DND-41 (cell line): ENCODE results near the gene MAGI1.

Source experiments
- ATAC-seq: fragments of 200-7000 bp; cut with Tn5 transposase; 3 replicates; pipeline ENCODE4 v1.9.1; 2021; ENCODE audit warnings: low read depth; ENCODE audit not compliant: insufficient read depth
- DNase-seq: peaks from one replicate; pipeline ENCODE4 v3.0.0-alpha.2; 2020
- H2AFZ ChIP-seq: 2 replicates; pipeline ENCODE4 v1.6.0; 2012; ENCODE audit warnings: low read depth, low read length
- H3K27ac ChIP-seq: 2 replicates; pipeline ENCODE4 v1.5.1; 2012; ENCODE audit warnings: low read length, inconsistent platforms
- H3K27me3 ChIP-seq: fragments of 200-600 bp; sonication (generic); 2 replicates; pipeline ENCODE4 v1.6.0; 2012; ENCODE audit warnings: low read length, mild to moderate bottlenecking, inconsistent platforms; ENCODE audit not compliant: insufficient read depth, poor library complexity
- H3K36me3 ChIP-seq: 2 replicates; pipeline ENCODE4 v1.5.1; 2012; ENCODE audit warnings: low read length, inconsistent platforms; ENCODE audit not compliant: insufficient read depth
- H3K4me1 ChIP-seq: 2 replicates; pipeline ENCODE4 v1.5.1; 2012; ENCODE audit warnings: mild to moderate bottlenecking, low read length; ENCODE audit not compliant: insufficient read depth
- H3K4me2 ChIP-seq: 2 replicates; pipeline ENCODE4 v1.6.0; 2012; ENCODE audit warnings: mild to moderate bottlenecking, moderate library complexity, low read length, inconsistent platforms; ENCODE audit not compliant: insufficient read depth
- H3K4me3 ChIP-seq, 2 experiments: fragments of 200-600 bp in 1 of 2; shearing (Covaris generic) in 1 of 2; 2 replicates each; pipeline ENCODE4 v1.5.1; 2012 to 2016; ENCODE audit warnings: inconsistent platforms in 2 of 2, low read length in 2 of 2, mild to moderate bottlenecking in 2 of 2, low read depth in 1 of 2, moderate library complexity in 1 of 2
- H3K79me2 ChIP-seq: 2 replicates; pipeline ENCODE4 v1.6.0; 2012; ENCODE audit warnings: low read length, inconsistent platforms; ENCODE audit not compliant: insufficient read depth
- H3K9ac ChIP-seq: 2 replicates; pipeline ENCODE4 v1.6.0; 2012; ENCODE audit warnings: low read depth, mild to moderate bottlenecking, inconsistent platforms, low read length, moderate library complexity
- H3K9me3 ChIP-seq: 2 replicates; pipeline ENCODE4 v1.5.1; 2012; ENCODE audit warnings: low read length, moderate library complexity, mild to moderate bottlenecking, inconsistent platforms; ENCODE audit not compliant: insufficient read depth, severe bottlenecking
- H4K20me1 ChIP-seq: 2 replicates; pipeline ENCODE4 v1.6.0; 2012; ENCODE audit warnings: low read length; ENCODE audit not compliant: insufficient read depth
- EZH2 ChIP-seq: IDR thresholded peaks from 3 replicates; pipeline ENCODE4 v1.6.1; 2012; ENCODE audit warnings: borderline replicate concordance, low read depth, mild to moderate bottlenecking, moderate library complexity, low read length, inconsistent platforms; ENCODE audit not compliant: severe bottlenecking
- TF ChIP-seq, protein P1 (sequence below): IDR thresholded peaks from 2 replicates; pipeline ENCODE4 v1.5.1; 2012; ENCODE audit warnings: borderline replicate concordance, low read length, moderate library complexity, mild to moderate bottlenecking; ENCODE audit not compliant: poor library complexity, severe bottlenecking; ENCODE audit errors: extremely low read depth

The MAGI1 gene

DNA sequence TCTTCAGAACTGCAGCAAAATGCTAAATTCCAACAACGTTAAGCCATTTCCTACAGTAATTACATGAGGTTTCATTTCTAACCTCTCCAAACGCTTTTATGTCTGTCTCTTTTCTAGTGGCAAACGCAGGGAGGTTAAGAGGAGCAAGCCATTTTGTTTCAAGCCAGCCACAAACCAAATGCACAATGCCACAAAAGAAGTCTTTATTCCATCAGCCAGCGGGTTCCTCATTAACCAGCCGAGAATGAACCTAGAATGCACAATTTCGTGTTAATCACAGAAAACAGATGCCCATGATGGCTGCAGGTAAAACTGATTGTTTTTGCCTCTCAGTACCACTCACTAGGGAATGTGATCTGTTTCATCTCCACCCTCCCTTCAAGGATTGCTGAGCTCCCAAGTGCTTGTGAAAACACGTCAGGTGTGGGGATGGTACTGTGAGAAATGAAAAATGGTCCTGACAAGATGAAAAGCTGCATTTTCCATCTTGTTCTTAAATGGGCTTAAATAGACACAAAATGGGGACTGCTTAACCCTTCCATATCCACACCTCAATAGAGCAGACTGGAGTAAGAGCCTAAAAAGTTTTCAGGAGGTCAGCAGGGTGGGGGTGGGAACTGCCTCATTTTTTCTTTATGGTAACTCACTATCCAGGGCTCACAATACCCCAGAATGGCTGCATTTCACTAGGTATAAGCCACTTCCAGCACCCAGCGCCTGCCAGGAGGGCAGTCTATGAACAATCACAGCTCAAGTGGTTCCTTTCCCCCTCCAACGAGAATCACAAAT is 277.1 kb downstream of the MAGI1 start:
- H3K79me2 ChIP-seq, result no peaks in the 10 kb centered on the region
- no peak overlapping the region for H3K4me3 ChIP-seq

DNA sequence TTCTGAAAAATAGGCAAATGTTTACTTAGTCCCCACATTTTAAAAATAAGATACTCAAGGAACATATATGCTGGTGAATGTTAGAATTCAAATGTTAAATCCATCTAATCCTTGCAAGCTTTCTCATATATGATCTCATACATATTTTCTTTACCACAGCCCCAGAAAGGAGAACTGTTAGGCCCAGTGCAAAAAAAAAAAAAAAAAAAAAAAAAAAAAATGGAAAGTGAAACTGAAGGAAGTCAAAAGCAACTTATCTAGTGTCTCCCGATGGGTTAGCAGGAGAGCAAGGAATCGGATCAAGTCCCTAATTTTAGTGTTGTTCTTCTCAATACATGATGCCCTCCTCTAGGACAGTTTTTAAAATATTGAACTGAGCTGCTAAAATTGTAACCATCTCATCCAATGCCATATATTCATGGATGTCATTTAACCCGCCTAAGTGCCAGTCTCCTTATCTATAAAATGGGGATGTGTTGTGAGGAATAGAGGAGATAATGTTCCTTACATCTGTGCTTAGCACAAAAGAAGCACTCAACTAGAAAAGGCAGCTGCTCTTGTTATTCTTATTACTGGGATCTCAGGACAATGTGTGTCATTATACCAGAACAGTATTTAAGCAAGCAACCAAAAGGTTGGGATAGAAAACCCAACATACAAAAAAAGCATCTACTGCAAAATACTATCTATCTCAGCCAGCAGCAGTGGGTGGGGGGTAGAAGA is 279.7 kb downstream of the MAGI1 start:
- Histone ChIP-seq H3K4me2 (no peak overlapping the region), H2AFZ (no peak overlapping the region), H4K20me1 (no peaks in the 10 kb centered on the region), H3K27me3 (no peaks in the 10 kb centered on the region), H3K4me1 (no peaks in the 10 kb centered on the region), H3K79me2 (no peaks in the 10 kb centered on the region), H3K4me3 (no peak overlapping the region), H3K27ac (no peak overlapping the region), H3K36me3 (no peaks in the 10 kb centered on the region), H3K9me3 (no peaks in the 10 kb centered on the region), H3K9ac (no peak overlapping the region)
- no peak for DNase-seq
- no peak for ATAC-seq
- TF ChIP-seq, protein P1, sequence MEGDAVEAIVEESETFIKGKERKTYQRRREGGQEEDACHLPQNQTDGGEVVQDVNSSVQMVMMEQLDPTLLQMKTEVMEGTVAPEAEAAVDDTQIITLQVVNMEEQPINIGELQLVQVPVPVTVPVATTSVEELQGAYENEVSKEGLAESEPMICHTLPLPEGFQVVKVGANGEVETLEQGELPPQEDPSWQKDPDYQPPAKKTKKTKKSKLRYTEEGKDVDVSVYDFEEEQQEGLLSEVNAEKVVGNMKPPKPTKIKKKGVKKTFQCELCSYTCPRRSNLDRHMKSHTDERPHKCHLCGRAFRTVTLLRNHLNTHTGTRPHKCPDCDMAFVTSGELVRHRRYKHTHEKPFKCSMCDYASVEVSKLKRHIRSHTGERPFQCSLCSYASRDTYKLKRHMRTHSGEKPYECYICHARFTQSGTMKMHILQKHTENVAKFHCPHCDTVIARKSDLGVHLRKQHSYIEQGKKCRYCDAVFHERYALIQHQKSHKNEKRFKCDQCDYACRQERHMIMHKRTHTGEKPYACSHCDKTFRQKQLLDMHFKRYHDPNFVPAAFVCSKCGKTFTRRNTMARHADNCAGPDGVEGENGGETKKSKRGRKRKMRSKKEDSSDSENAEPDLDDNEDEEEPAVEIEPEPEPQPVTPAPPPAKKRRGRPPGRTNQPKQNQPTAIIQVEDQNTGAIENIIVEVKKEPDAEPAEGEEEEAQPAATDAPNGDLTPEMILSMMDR, result no peak
- no peak for TF ChIP-seq EZH2

More for the DNA sequence above, 277.1 kb downstream of the MAGI1 start:
- Histone ChIP-seq H4K20me1 (no peaks in the 10 kb centered on the region), H3K4me2 (no peak overlapping the region), H2AFZ (no peak overlapping the region), H3K27me3 (no peaks in the 10 kb centered on the region), H3K4me1 (no peaks in the 10 kb centered on the region), H3K9me3 (no peaks in the 10 kb centered on the region), H3K36me3 (no peaks in the 10 kb centered on the region), H3K27ac (no peak overlapping the region), H3K9ac (no peak overlapping the region)
- TF ChIP-seq, protein P1, result no peak
- TF ChIP-seq EZH2, result no peak
- ATAC-seq (no peak), DNase-seq (no peak)

DNA sequence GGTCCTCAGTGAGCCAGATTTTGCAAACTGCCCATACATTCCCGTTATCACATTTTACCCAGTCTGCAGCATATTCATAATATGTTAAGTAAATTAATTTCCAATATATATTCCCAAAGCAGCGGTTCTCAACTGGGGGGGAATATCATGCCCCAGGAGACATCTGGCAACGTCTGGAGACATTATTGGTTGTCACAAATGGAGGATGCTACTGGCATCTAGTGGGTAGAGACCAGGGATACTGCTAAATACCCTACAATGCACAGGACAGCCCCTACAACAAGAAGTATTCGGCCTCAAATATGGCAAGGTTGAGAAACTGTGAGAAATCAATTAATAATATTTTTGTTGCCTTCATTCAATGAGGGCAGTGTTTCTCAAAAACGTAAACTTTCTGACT is 280.3 kb downstream of the MAGI1 start:
- H4K20me1 ChIP-seq, result no peaks in the 10 kb centered on the region
- H3K27ac ChIP-seq, result no peak overlapping the region
- H3K9ac ChIP-seq, result no peak overlapping the region
- ATAC-seq, result no peak
- no peaks in the 10 kb centered on the region for H3K27me3 ChIP-seq
- H3K9me3 ChIP-seq, result no peaks in the 10 kb centered on the region
- no peaks in the 10 kb centered on the region for H3K4me1 ChIP-seq
- no peak for DNase-seq
- no peak overlapping the region for H2AFZ ChIP-seq
- no peak for TF ChIP-seq EZH2
- TF ChIP-seq, protein P1, result no peak
- no peak overlapping the region for H3K4me3 ChIP-seq
- no peaks in the 10 kb centered on the region for H3K36me3 ChIP-seq
- no peaks in the 10 kb centered on the region for H3K79me2 ChIP-seq
- H3K4me2 ChIP-seq, result no peak overlapping the region
